K562 (cell line): ENCODE data around the gene TAS2R41. TPM values are rescaled to one million over a fixed set of nuclear protein-coding genes. Genes with fewer than 3 reads are reported as not detected.
A peak's percentile ranks its signal among the peaks of the same experiment; 100 is the strongest.

Experiments
- ARHGAP35 ChIP-seq: fragments of 450-650 bp; IDR thresholded peaks from 2 replicates; pipeline ENCODE4 v1.6.1; 2018; ENCODE audit not compliant: partially characterized antibody
- ARID3B ChIP-seq: fragments of 250-450 bp; sonication (Bioruptor Pico); IDR thresholded peaks from 2 replicates; pipeline ENCODE4 v1.4.0; 2020; ENCODE audit warnings: borderline replicate concordance
- ATF7 ChIP-seq: fragments of 450-650 bp; IDR thresholded peaks from 2 replicates; pipeline ENCODE4 v1.7.1; 2014; ENCODE audit warnings: mild to moderate bottlenecking, moderate library complexity
- CBX2 ChIP-seq: fragments of 200-600 bp; sonication (generic); IDR thresholded peaks from one replicate; pipeline ENCODE4 v1.6.1; 2012; ENCODE audit warnings: mild to moderate bottlenecking, low read length, inconsistent platforms; ENCODE audit not compliant: insufficient read depth, poor library complexity, severe bottlenecking
- FOXA1 ChIP-seq: fragments of 450-650 bp; IDR thresholded peaks from 2 replicates; pipeline ENCODE4 v1.6.1; 2016; ENCODE audit warnings: mild to moderate bottlenecking, borderline replicate concordance
- GATAD2B ChIP-seq: fragments of 450-650 bp; IDR thresholded peaks from 2 replicates; pipeline ENCODE4 v1.6.1; 2017; ENCODE audit warnings: mild to moderate bottlenecking, borderline replicate concordance
- GTF2F1 ChIP-seq: IDR thresholded peaks from 2 replicates; pipeline ENCODE4 v1.6.1; 2011; ENCODE audit warnings: low read depth, low read length, improper control_type of control experiment
- HIVEP1 ChIP-seq: fragments of 250-450 bp; sonication (Bioruptor Pico); IDR thresholded peaks from 2 replicates; pipeline ENCODE4 v1.4.0; 2020; ENCODE audit warnings: mild to moderate bottlenecking
- MTA1 ChIP-seq: fragments of 450-650 bp; IDR thresholded peaks from 2 replicates; pipeline ENCODE4 v1.6.1; 2017; ENCODE audit warnings: borderline replicate concordance
- NR2F6 ChIP-seq: fragments of 450-650 bp; formaldehyde crosslinking; IDR thresholded peaks from 2 replicates; pipeline ENCODE4 v1.4.0; 2020; ENCODE audit warnings: mild to moderate bottlenecking
- RCOR1 ChIP-seq, 2 experiments: IDR thresholded peaks; 2 replicates each; pipeline ENCODE4 v1.6.1; 2012; ENCODE audit warnings: low read depth in 2 of 2, low read length in 2 of 2, borderline replicate concordance in 1 of 2, improper control_type of control experiment in 1 of 2
- SMARCA4 ChIP-seq: fragments of 450-650 bp; IDR thresholded peaks from 2 replicates; pipeline ENCODE4 v1.6.1; 2016
- SMARCA5 ChIP-seq: fragments of 450-650 bp; IDR thresholded peaks from 2 replicates; pipeline ENCODE4 v1.6.1; 2016
- SRSF7 ChIP-seq: fragments of 200-400 bp; formaldehyde crosslinking; optimal IDR thresholded peaks from 2 replicates; pipeline ENCODE3; 2017; ENCODE audit warnings: mild to moderate bottlenecking, low read depth, low read length
- TEAD1 ChIP-seq, 2 experiments: fragments of 450-650 bp in 1 of 2; sonication (generic) in 1 of 2; formaldehyde crosslinking; IDR thresholded peaks; 2 replicates each; pipeline versions ENCODE4 v1.4.0 to v1.8.0; 2020 to 2022; ENCODE audit warnings: mild to moderate bottlenecking in 2 of 2, missing genetic modification reagents in 1 of 2
- TEAD4 ChIP-seq, 2 experiments: sonication (generic) in 1 of 2; formaldehyde crosslinking in 1 of 2; IDR thresholded peaks; 2 replicates each; pipeline versions ENCODE4 v1.6.1 to v1.8.0; 2012 to 2022; ENCODE audit warnings: borderline replicate concordance in 1 of 2, inconsistent platforms in 1 of 2, low read length in 1 of 2, mild to moderate bottlenecking in 1 of 2, missing genetic modification reagents in 1 of 2
- TRIM24 ChIP-seq, 2 experiments: fragments of 450-650 bp; IDR thresholded peaks; 2 replicates each; pipeline ENCODE4 v1.6.1; 2016
- WHSC1 ChIP-seq: IDR thresholded peaks from one replicate; pipeline ENCODE4 v1.6.1; 2012; ENCODE audit warnings: low read length, control low read depth, inconsistent platforms
- ZNF224 ChIP-seq: sonication (generic); formaldehyde crosslinking; IDR thresholded peaks from 2 replicates; pipeline ENCODE4 v1.8.0; 2022; ENCODE audit warnings: mild to moderate bottlenecking, missing genetic modification reagents
- ZNF395 ChIP-seq: fragments of 200-800 bp; sonication (Bioruptor generic); IDR thresholded peaks from 2 replicates; pipeline ENCODE4 v1.6.1; 2017; ENCODE audit warnings: missing genetic modification characterization, missing compliant biosample characterization
- ZNF77 ChIP-seq: fragments of 250-450 bp; sonication (Bioruptor Pico); IDR thresholded peaks from 2 replicates; pipeline ENCODE4 v1.5.0; 2020
- polyA plus RNA-seq, 8 experiments: library from polyadenylated mRNA; depleted of rRNA in 4 of 8; stranded (reverse) in 5 of 8; unstranded in 3 of 8; fragments of >200 nt; fragmentation: Nextera tagmentation in 2 of 8; fragmentation: Illumina TruSeq in 1 of 8; extraction: Ambion mirVana in 2 of 8; extraction: Trizol in 1 of 8; gene quantifications; 2 replicates each; pipeline versions ENCODE4 v1.2.1 to v1.2.3, GENCODE V29; 2011 to 2014; ENCODE audit warnings: inconsistent platforms in 1 of 8, missing spikeins in 1 of 8
- total RNA-seq, 7 experiments: library from RNA; depleted of rRNA in 6 of 7; stranded (reverse); fragments of >200 nt in 6 of 7; fragmentation: Illumina TruSeq in 2 of 7; extraction: Trizol in 2 of 7; gene quantifications; 2 replicates each; pipeline versions ENCODE4 v1.2.1 to v1.2.3, GENCODE V29; 2011 to 2021; ENCODE audit warnings: low replicate concordance in 1 of 7
- TF ChIP-seq, protein P1 (sequence below): fragments of 450-650 bp; formaldehyde crosslinking; IDR thresholded peaks from 2 replicates; pipeline ENCODE4 v1.4.0; 2020; ENCODE audit warnings: mild to moderate bottlenecking, moderate library complexity

Gene TAS2R41
- total and polyA plus RNA-seq, 9 of the 15 experiments (the other 6 are each of a cell fraction or from before 2014, with no cell fraction given), result not detected

- TF ChIP-seq GATAD2B (no peak), TEAD1 (CRISPR knock-in tag; IDR thresholded peaks at IDR 0.05) (peak in 1 of 2 experiments; percentile 22; a peak in 1 of 4 replicates), ZNF77 (CRISPR knock-in tag) (no peak), HIVEP1 (no peak), SMARCA4 (peak; percentile 96), FOXA1 (no peak), SMARCA5 (no peak), ATF7 (peak; percentile 73), SRSF7 (no peak), ARHGAP35 (no peak), CBX2 (no peak), ZNF224 (CRISPR knock-in tag) (no peak), TEAD4 (IDR thresholded peaks at IDR 0.05; ENCODE audit: low read length) (peak; percentile 65), TEAD4 (CRISPR knock-in tag; IDR thresholded peaks at IDR 0.05; ENCODE audit: borderline replicate concordance) (no peak), WHSC1 (no peak), GTF2F1 (no peak), TRIM24 (IDR thresholded peaks at IDR 0.05) (peak in 1 of 2 experiments; percentile 72; a peak in 2 of 4 replicates), ARID3B (CRISPR knock-in tag) (no peak), NR2F6 (CRISPR knock-in tag) (no peak), RCOR1 (IDR thresholded peaks at IDR 0.05; ENCODE audit: borderline replicate concordance in 1 of 2, low read depth in 2 of 2, low read length in 2 of 2) (peak in 1 of 2 experiments; percentile 71; a peak in 2 of 4 replicates), ZNF395 (CRISPR knock-in tag) (no peak), MTA1 (peak; percentile 74; the same call in 1 of the 2 replicates)
- TF ChIP-seq, protein P1, sequence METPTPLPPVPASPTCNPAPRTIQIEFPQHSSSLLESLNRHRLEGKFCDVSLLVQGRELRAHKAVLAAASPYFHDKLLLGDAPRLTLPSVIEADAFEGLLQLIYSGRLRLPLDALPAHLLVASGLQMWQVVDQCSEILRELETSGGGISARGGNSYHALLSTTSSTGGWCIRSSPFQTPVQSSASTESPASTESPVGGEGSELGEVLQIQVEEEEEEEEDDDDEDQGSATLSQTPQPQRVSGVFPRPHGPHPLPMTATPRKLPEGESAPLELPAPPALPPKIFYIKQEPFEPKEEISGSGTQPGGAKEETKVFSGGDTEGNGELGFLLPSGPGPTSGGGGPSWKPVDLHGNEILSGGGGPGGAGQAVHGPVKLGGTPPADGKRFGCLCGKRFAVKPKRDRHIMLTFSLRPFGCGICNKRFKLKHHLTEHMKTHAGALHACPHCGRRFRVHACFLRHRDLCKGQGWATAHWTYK (CRISPR knock-in tag), result no peak
Observed at GRCh38 chr7:143492043-143492471, 14.4 kb downstream of the TAS2R41 start (continued).
